Osteoblast (primary cell): ENCODE data around the gene SND1. TPM values are rescaled to one million over a fixed set of nuclear protein-coding genes. Genes with fewer than 3 reads are reported as not detected.

Experiments
- DNase-seq: peaks from one replicate; pipeline ENCODE4 v3.0.0; 2011; ENCODE audit warnings: low spot score, mixed read lengths; ENCODE audit not compliant: insufficient read length; ENCODE audit errors: missing footprints
- H2AFZ ChIP-seq: 2 replicates; pipeline ENCODE4 v1.6.0; 2011; ENCODE audit warnings: mild to moderate bottlenecking, low read length
- H3K27ac ChIP-seq: 2 replicates; pipeline ENCODE4 v1.5.1; 2011; ENCODE audit warnings: mild to moderate bottlenecking, low read depth, low read length, moderate library complexity
- H3K27me3 ChIP-seq: 2 replicates; pipeline ENCODE4 v1.6.0; 2012; ENCODE audit warnings: mild to moderate bottlenecking, control low read depth, inconsistent platforms, low read length, moderate library complexity; ENCODE audit not compliant: insufficient read depth
- H3K36me3 ChIP-seq: 2 replicates; pipeline ENCODE4 v1.5.1; 2011; ENCODE audit warnings: mild to moderate bottlenecking, low read length, control low read depth, moderate library complexity; ENCODE audit not compliant: insufficient read depth
- H3K4me1 ChIP-seq: 2 replicates; pipeline ENCODE4 v1.5.1; 2011; ENCODE audit warnings: mild to moderate bottlenecking, low read length, control low read depth, moderate library complexity; ENCODE audit not compliant: insufficient read depth
- H3K4me2 ChIP-seq: 2 replicates; pipeline ENCODE4 v1.6.0; 2011; ENCODE audit warnings: mild to moderate bottlenecking, low read length; ENCODE audit not compliant: insufficient read depth
- H3K4me3 ChIP-seq: fragments of 200-600 bp; sonication (generic); 3 replicates; pipeline ENCODE4 v1.5.1; 2012; ENCODE audit warnings: mild to moderate bottlenecking, low read length, inconsistent platforms; ENCODE audit not compliant: insufficient read depth
- H3K79me2 ChIP-seq: 2 replicates; pipeline ENCODE4 v1.6.0; 2012; ENCODE audit warnings: mild to moderate bottlenecking, low read length, control low read depth, inconsistent platforms; ENCODE audit not compliant: insufficient read depth
- H3K9me3 ChIP-seq: 2 replicates; pipeline ENCODE4 v1.5.1; 2011; ENCODE audit warnings: low read depth, low read length, control low read depth
- H4K20me1 ChIP-seq: 2 replicates; pipeline ENCODE4 v1.6.0; 2012; ENCODE audit warnings: mild to moderate bottlenecking, low read length, control low read depth; ENCODE audit not compliant: insufficient read depth
- total RNA-seq: library from RNA; depleted of rRNA; stranded (reverse); fragments of >200 nt; gene quantifications from 2 replicates; pipeline ENCODE4 v1.2.3, GENCODE V29; 2012
- TF ChIP-seq, protein P1 (sequence below): IDR thresholded peaks from 2 replicates; pipeline ENCODE4 v1.5.1; 2011; ENCODE audit warnings: mild to moderate bottlenecking, low read depth, low read length, moderate library complexity; ENCODE audit errors: extremely low read depth

SND1 gene
- total RNA-seq, 1 donor: 257 TPM

DNA sequence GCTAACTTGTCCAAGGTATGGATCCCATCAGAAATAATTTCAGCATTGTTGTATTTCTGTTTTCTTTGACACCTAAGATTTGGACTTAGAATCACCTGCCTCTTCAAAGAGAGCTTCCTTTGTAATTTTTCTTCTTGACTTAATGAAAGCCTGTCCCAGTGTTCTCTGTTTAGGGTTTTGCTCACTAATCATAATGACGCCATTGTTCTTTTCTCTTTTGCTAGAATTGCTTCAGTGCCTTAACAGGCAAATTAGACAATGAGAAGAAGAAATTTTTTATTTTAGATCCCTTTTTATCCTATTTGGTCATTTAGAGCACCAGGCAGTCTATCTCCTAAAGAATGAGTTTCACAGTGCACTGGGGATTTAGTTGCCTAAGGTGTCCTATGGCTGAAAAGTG lies 128.5 kb downstream of the SND1 start:
- Histone ChIP-seq H3K4me3 (no peak overlapping the region), H3K36me3 (no peaks in the 10 kb centered on the region), H3K27me3 (no peaks in the 10 kb centered on the region), H3K79me2 (peaks cover 72% of the 10 kb centered on the region), H3K4me1 (peaks cover 51% of the 10 kb centered on the region), H4K20me1 (peaks cover 59% of the 10 kb centered on the region), H3K27ac (no peak overlapping the region), H2AFZ (no peak overlapping the region), H3K4me2 (no peak overlapping the region), H3K9me3 (no peaks in the 10 kb centered on the region)
- TF ChIP-seq, protein P1, sequence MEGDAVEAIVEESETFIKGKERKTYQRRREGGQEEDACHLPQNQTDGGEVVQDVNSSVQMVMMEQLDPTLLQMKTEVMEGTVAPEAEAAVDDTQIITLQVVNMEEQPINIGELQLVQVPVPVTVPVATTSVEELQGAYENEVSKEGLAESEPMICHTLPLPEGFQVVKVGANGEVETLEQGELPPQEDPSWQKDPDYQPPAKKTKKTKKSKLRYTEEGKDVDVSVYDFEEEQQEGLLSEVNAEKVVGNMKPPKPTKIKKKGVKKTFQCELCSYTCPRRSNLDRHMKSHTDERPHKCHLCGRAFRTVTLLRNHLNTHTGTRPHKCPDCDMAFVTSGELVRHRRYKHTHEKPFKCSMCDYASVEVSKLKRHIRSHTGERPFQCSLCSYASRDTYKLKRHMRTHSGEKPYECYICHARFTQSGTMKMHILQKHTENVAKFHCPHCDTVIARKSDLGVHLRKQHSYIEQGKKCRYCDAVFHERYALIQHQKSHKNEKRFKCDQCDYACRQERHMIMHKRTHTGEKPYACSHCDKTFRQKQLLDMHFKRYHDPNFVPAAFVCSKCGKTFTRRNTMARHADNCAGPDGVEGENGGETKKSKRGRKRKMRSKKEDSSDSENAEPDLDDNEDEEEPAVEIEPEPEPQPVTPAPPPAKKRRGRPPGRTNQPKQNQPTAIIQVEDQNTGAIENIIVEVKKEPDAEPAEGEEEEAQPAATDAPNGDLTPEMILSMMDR: no peak
- DNase-seq: no peak

DNA sequence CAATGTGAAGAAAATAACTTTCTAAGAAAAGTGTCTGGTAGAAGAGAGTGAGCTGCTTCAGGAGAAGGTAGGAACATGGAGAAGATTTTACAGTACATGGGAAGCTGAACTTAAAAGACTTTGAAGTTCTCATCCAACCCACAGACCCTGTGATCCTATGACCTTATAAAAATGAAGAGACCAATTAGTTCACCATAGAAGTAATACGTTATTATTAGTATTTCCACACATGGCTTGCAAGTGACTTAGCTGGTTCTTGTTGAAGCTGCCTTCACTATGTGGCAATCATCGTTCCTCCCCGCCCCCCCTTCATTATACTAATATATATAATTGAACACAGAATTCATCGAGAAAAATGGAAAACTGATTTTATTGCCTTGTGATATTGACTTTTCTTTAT lies 129.1 kb downstream of the SND1 start:
- TF ChIP-seq, protein P1: no peak
- Histone ChIP-seq H4K20me1 (peaks cover 65% of the 10 kb centered on the region), H3K4me2 (no peak overlapping the region), H3K4me1 (peaks cover 51% of the 10 kb centered on the region), H3K79me2 (peaks cover 78% of the 10 kb centered on the region), H3K36me3 (no peaks in the 10 kb centered on the region), H2AFZ (no peak overlapping the region), H3K27me3 (no peaks in the 10 kb centered on the region), H3K9me3 (no peaks in the 10 kb centered on the region), H3K4me3 (no peak overlapping the region), H3K27ac (no peak overlapping the region)
- no peak for DNase-seq

DNA sequence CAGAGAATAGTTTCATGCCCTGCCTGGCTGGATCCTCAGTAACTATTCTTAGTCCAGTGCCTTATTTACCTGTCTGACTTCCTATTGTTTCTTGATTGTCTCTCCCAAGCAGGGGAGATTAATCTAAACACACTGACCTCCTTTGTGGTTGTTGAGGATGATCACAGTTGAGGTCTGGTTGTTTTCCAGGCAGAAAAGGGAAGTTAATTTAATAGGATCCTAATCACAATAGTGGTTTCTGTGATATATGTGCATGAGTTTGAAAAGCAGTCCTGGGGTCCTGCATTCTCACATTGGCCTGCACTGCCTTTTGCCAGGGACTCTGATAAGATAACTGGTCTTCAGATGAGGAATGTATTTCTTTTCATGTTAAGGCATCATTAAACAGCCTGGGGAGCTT lies 130.1 kb downstream of the SND1 start:
- peaks cover 66% of the 10 kb centered on the region for H4K20me1 ChIP-seq
- H3K36me3 ChIP-seq: no peaks in the 10 kb centered on the region
- no peaks in the 10 kb centered on the region for H3K27me3 ChIP-seq
- no peak overlapping the region for H3K4me3 ChIP-seq
- no peaks in the 10 kb centered on the region for H3K9me3 ChIP-seq
- H3K27ac ChIP-seq: no peak overlapping the region
- H3K4me2 ChIP-seq: no peak overlapping the region
- H3K4me1 ChIP-seq: peaks cover 48% of the 10 kb centered on the region
- TF ChIP-seq, protein P1: no peak
- H2AFZ ChIP-seq: no peak overlapping the region
- DNase-seq: no peak
- H3K79me2 ChIP-seq: peaks cover 85% of the 10 kb centered on the region

DNA sequence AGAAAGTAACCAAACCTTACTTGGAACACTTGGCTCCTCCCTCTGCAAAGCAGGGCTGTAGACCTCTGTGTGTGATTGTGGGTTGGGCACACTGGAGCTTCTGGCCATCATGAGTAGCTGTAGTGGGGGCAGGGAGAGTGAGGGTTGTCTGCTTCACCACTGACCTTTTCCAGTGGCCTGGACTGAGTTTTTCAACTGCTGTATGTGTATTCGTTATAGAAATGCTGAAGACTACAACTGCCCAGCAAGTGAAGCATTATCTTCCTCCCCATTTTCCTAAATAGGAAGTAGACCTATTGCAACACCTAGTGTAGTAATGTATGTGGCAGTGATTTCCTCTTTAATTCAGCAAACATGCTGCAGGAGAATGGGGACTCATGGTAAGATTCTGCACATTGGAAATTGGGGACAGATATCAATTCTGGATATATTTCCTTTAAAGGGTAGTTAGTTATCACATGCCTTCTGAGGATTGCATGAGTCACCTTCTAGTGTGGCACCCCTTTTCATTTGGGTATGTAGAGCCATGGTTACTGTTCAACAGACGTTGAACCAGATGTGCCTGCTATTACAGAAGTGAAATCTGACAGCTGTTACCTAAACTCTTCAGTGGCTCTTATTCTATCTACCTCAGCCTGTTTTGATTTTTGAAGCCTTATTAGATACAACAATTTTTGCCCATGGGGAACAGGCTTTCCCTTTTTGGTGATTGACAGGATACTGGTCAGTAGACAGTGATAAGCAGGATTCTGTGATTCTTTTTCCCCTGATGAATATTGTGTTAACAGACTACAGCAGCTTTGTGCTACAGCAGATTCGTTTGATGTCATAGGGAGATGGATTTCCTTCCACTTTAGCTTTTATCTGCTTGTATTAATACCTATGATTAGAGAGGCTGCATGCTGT lies 130.9 kb downstream of the SND1 start:
- TF ChIP-seq, protein P1: no peak
- no peak for DNase-seq
- Histone ChIP-seq H3K9me3 (no peaks in the 10 kb centered on the region), H3K27me3 (no peaks in the 10 kb centered on the region), H3K4me2 (no peak overlapping the region), H3K79me2 (peaks cover 90% of the 10 kb centered on the region), H2AFZ (no peak overlapping the region), H3K4me1 (peaks cover 45% of the 10 kb centered on the region), H3K4me3 (no peak overlapping the region), H3K36me3 (no peaks in the 10 kb centered on the region), H3K27ac (no peak overlapping the region), H4K20me1 (peaks cover 64% of the 10 kb centered on the region)
